ENCODE results near the gene PTPRF.

Gene PTPRF

DNA sequence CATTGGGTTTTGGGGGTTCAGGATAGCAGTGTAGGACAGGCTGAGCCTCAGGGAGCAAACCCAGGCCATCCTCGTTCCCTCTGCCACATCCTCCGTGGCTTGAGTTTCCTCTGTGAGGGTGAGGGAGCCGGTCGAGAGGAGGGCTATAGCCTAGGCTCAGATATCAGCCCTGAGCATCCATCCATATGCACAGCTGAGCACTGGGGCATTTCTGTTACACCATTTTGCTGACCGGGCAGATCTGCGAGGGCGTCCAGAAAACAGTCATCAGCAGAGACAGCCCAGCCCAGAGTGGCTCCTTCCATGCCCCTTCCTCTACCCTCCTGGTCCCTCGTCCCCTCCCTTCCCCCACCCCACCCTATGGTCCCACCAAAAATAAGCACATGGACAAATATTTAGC is 53.5 kb downstream of the PTPRF start:
- no peak for DNase-seq

DNA sequence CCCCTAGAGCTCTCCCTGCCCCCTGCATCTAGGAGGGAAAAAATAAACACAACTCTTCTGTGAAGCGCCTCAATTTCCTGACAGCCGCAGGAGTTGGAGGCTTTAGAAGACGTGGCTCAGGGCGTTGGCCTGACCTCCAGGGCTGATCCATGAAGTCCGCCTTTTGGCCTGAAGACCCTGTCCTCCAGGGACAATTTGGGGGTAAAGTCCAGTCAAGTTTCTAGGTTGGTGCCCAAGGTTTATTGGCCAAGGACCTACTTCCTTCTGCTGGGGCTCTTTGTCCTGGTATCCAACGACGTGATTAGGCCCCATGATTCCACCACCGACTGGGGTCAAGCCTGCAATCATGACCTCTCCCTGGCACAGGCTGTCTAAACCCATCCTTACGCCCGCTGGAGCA is 54.9 kb downstream of the PTPRF start:
- no peak for DNase-seq

DNA sequence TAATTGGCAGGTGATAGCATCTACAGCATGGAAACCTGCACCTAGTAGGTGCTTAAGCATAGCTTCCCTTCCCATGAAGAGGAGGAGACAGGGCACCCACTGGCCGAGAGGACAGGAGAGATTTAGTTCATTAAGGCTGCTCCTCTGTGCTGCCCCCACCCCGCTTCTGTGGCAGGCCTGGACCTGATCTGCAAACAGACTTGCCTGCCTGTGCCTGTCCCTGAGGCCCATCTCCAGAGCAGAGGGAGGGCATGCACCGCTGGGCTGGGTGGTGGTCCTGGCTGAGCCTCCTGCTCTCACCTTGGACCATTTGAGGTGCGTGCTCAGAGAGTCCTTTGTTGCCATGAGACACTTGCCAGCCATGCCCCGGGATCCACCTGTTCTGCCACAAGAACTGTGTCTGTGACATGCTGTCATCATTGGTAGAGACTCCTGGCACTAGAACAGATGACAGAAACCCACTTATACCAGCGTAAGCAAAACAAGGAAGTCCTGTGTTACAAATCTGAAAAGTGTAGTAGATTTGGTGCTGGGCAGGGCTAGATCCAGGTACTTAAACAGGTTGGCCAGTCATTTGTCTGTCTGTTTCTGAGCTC is 55.6 kb downstream of the PTPRF start:
- DNase-seq = no peak

DNA sequence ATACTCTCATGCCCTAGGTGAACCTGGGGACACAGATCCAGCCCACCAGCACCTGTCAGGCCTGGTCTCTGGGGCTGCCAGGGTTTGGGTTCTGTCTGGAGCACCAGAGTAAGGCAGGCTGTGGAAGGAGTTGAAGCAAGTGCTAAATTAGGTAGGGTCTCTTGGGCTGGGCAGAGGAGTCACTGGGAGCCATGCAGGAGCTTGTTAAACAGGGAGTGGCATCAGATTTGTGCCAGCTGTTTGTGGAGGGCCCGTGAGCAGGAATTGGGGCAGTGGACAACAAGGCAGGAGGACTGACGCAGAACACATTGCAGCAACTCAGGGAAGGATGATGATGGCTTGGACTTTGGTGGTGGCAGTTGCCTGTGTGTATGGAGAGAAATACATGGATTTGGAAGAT is 56.3 kb downstream of the PTPRF start:
- DNase-seq = no peak

DNA sequence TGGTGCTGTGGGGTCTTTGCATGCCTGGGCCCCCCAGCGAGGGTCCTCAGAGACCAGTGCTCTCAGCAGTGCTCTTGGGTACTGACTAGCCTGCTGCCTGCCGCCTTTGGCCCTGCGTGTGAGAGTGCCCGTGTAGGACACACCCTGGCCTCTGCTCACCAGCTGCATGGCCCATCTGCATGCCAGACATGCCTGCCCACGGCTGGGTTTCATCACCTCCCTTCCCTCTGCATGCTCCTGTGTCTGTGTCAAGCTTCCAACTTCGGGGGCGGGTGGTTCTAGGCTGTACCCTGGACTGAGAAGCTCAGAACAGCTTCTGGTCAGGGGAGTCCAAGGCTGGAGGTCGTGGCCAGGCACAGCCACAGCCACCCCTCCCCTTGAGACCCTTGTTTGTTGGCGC is 56.9 kb downstream of the PTPRF start:
- DNase-seq = no peak

DNA sequence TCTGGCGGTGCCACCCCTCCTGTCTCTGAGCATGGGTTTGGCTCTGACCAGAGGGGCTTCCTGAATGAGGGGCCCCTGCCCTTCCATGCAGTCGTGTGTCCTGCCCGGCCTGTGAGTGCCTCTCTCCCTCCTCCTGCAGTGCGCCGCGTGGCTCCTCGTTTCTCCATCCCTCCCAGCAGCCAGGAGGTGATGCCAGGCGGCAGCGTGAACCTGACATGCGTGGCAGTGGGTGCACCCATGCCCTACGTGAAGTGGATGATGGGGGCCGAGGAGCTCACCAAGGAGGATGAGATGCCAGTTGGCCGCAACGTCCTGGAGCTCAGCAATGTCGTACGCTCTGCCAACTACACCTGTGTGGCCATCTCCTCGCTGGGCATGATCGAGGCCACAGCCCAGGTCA is 57.9 kb downstream of the PTPRF start:
- DNase-seq = no peak

DNA sequence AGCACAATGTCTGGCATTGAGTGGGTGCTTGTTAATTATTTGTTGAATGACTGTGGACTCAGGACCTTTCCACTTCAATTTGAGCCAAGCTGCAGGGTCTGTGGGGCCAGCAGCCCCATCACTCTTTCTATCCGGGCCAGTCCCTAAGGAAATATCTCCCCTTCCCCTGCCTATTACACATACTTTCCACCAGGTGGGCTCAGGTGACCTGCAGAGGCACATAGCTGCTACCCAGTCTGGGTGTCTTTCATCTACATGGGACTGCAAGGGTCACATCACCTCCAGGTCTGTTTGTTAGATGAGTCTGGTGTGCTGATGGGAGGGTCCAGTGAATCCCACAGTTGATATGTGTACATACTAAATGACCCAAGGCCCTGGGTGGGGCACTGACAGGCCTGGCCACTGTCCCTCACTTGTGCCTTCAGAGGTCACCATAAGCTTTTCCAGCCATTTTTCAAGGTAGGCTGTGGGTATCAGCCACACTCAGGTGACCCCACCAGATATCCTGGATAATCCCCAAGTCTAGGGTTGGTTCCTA is 59.8 kb downstream of the PTPRF start:
- no peak for DNase-seq

DNA sequence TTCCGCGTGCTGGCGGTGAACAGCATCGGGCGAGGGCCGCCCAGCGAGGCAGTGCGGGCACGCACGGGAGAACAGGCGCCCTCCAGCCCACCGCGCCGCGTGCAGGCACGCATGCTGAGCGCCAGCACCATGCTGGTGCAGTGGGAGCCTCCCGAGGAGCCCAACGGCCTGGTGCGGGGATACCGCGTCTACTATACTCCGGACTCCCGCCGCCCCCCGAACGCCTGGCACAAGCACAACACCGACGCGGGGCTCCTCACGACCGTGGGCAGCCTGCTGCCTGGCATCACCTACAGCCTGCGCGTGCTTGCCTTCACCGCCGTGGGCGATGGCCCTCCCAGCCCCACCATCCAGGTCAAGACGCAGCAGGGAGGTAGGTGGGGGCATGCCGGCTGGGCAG is 60.5 kb downstream of the PTPRF start:
- DNase-seq = no peak

DNA sequence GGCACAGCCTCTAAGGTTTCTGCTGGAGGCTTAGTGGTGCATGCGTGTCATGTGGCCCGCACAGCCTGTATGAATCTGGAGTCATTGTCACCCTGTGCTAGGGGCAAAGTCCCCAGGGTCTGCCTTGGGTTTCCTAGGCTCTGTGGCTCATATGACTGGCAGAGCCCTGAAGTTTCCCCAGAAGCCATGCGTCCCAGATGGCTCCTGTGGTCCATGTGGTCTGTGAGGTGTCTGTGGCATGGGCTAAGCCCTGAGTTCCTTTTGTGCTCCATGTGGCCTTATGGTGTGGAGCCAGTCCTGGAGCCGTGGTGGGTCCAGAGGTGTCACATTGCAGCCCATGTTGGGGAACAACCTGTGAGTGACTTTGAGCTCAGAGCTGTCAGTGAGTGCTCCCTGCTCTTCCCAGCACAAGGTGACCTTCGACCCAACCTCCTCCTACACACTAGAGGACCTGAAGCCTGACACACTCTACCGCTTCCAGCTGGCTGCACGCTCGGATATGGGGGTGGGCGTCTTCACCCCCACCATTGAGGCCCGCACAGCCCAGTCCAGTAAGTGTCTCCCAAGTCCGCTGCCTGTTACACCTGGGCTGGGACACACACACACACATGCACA is 61.5 kb downstream of the PTPRF start:
- no peak for DNase-seq

DNA sequence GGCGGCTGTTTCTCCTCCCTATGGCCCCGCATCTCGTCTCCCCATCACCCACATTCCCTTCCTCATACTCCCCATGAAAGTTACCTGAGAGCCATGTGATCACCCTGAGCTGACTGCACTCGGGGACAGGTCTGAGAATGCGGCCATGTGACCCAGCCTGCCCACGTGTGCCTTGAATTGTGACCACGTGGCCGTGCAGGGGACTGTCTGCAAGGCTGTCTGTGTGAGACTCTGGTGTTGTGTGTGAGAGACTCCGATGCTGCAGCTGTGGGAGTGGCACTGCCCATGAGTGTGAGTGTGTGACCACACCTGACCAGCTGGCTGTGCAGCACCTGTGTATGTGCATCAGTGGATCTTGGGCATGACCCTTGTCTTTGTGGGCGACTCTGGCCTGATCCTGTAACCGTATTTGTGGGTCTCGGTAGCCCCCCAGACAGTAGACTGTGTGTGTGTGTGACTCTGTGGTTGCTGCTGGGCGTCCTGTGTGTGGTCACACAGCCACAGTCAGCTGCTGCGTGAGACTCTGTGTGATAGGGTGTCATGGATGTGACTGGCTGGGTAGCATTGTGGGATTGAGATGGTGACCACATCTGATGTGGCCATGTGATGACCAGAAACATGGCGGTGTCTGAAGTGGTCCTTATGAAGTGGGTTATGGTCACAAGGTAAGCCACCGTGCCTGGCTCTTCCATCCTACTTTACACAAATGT is 62.4 kb downstream of the PTPRF start:
- DNase-seq = no peak

DNA sequence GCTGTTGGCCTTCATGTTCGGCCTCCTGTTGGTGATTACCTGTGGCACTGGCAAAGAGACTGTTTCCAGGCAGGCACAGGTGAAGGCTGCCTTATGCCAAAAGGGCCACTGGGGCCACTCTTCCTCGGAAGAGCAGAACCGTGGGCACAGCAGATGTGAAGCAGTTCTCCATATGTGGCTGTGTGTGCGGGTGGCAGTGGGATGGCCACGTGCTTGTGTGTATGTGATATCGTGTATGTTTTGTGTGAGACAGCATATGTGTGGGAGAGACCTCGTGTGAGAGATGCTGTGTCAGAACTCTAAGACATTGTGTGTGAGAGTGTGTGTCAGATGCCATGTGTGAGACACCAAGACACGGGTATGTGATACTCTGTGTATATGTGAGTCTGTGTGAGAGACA is 65.9 kb downstream of the PTPRF start:
- no peak for DNase-seq

DNA sequence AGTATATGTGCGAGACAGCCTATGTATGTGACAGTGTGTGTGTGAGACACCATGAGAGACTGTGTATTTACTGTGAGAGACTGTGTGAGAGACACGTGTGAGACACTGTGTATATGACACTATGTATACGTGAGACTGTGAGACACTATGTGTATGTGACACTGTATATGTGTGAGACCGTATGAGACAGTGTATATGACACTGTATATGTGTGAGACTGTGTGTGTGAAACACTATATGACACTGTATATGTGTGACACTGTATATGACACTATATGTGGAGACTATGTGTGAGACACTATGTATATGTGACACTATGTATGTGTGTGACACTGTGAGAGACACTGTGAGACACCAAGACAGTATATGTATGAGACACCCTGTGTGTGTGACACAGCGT is 66.3 kb downstream of the PTPRF start:
- no peak for DNase-seq

DNA sequence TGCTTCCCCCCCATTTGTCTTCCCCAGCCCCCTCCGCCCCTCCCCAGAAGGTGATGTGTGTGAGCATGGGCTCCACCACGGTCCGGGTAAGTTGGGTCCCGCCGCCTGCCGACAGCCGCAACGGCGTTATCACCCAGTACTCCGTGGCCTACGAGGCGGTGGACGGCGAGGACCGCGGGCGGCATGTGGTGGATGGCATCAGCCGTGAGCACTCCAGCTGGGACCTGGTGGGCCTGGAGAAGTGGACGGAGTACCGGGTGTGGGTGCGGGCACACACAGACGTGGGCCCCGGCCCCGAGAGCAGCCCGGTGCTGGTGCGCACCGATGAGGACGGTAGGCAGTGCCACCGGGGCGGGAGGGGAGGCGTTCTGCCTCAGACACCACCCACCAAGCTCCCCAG is 67.0 kb downstream of the PTPRF start:
- no peak for DNase-seq

DNA sequence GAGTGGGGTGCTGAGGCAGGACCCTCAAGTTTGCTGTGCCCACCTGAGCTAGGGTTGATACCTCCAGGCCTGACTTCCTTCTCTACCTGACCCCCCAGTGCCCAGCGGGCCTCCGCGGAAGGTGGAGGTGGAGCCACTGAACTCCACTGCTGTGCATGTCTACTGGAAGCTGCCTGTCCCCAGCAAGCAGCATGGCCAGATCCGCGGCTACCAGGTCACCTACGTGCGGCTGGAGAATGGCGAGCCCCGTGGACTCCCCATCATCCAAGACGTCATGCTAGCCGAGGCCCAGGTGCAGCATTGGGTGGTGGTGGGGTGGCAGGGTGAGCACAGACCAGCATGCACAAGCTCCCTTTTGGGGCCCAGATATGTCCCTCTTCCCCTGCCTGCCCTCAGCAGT is 67.9 kb downstream of the PTPRF start:
- DNase-seq = no peak

DNA sequence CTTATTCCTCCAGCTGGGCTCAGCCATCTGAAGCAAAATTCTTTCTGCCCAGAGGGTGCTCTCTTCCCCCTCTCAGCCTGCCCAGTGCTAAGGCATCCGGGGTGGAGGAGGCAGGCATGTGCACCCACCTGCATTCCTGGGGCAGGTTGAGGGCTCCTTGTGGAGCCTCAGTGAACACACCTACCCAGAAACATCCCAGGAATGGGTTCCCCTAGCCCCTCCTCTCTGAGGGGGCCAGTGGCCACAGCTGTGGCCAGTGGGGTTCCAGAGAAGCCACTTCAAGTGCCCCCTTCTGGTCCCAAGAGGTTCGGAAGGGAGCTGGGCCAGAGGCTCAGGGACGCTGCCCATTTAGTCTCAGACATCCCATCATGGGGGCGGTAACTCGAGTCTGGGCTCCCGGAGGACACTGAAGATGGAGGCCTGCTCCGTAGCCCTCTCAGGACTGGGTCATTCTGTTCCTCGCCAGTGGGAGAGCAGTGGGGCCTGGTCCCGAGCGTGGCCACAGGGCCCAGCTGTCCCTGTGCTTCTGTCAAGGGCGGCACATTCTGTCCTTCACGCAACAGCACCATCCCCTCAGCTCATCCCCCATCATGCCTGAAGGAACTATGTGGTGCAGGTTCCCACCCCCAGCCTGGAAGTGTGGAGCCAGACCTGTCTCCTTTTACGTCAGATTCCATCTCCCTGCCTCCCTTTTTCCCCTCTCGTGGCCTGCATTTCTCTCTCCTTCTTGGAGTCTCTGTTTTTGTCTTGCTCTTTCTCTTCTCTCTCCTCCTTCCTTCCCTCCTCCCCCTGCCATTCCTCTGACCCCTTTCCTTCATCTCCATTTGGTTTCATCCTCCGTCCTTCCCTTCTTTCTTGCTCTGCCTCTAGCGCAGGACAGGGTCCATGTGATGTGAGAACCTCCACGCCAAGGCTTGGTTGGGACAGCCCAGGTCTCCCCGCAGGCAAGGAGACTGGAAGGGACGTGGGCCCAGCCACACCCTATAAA is 69.6 kb downstream of the PTPRF start:
- no peak for DNase-seq

DNA sequence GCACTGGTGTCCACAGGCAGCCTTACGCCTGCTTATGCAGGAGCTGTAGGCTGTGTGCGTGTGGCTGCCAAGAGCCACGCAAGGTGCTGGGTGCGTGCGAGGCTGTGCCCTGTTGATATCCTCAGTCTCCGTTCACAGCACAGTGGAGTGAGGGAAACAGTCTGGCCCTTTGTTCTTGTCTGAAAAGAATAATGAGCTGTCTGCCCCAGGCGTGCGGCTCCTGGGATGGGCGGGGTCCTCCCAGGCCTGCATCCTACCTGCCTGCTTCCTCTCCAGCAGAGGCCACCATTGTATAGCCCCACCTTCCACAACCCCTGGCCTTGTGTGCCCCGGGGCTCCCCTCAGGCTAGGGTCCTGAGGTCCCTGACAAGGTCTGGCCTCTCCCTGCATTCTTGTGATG is 72.3 kb downstream of the PTPRF start:
- no peak for DNase-seq

DNA sequence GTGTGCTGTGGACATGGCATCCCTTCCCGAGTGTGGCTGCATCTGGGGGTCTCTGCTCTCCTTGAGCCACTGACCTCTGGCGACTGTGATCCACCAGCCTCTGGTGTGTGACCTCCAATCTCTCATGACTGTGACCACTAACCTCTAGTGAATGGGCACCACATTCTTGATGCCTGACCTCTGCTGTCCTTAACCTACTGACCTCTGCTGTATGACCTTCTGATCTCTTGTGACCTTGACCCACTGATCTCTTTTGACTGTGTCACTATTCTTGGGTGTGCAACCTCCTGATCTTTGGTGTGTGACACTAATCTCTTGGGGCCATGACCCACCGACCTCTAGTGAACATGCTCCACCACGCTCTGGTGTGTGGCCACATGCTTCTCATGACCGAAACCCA is 73.5 kb downstream of the PTPRF start:
- no peak for DNase-seq

DNA sequence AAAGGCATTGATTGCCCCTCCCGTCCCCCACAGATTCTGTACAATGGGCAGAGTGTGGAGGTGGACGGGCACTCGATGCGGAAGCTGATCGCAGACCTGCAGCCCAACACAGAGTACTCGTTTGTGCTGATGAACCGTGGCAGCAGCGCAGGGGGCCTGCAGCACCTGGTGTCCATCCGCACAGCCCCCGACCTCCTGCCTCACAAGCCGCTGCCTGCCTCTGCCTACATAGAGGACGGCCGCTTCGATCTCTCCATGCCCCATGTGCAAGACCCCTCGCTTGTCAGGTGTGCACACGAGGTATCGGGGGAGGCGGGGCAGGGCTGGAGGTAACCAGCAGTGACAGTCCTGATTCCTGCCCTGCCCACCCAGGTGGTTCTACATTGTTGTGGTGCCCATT is 74.5 kb downstream of the PTPRF start:
- no peak for DNase-seq

DNA sequence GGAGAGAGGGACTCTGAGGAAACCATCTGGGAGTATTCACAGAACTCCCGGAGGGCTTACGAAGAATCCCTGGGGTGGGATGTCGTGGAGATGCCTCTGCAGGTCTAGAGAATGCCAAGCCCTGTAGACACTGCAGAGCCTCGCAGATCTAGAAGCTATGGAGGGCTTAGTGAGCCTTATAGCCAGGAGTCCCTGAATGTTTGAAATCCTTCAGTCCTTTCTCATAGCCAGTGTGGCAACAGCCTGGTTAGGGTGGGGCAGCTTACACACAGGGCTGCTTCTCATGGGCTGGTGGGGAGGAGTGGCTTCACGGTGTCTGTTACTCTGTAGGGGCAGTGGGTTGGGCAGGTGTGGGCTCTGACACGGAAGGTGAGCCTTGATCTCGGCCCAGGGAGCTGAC is 75.1 kb downstream of the PTPRF start:
- DNase-seq = no peak

DNA sequence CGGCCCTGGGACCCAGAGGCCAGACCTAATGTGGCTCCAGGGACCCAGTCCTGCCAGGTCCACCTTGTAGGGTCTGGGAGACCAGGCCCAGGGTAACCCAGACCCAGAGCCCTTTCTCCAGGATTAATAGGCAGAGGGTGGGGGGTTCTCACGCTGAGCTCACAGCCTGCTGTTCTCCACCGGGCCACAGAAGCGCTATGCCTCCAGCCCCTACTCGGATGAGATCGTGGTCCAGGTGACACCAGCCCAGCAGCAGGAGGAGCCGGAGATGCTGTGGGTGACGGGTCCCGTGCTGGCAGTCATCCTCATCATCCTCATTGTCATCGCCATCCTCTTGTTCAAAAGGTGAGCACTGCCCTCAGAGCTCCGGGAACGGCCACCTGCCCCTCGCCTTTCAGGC is 75.9 kb downstream of the PTPRF start:
- no peak for DNase-seq

DNA sequence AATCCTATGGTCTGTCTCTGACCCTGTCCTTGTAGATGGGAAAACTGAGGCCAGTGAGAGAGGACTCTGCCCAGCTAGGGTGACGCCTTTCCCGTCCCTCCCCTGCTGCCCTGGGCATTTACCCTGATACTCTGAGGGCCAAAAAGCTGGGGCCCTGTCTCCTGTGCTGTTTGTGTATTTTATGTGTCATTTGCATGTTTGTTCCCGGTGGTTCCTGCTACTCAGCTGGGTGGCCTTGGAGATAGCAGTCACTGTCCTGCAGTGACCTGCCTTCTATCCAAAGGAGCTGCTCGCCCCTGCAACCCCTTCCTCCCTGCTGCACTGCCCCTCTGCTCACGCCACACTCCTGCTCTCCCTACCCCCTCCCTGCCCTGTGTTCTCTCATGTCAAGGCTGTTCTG is 78.1 kb downstream of the PTPRF start:
- DNase-seq = no peak

DNA sequence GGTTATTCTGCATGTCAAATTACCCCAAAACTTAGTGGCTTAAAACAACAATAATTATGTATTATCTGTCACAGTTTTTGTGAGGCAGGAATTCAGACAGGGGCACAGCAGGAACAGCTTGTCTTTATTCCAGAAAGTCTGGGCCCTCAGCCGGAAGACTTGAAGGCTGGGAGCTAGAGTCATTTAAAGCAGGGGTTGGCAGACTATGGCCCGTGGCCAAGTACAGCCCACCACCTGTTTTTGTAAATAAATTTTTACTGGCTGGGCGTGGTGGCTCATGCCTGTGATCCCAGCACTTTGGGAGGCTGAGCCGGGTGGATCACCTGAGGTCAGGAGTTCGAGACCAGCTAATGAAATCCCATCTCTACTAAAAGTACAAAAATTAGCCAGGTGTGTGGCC is 79.7 kb downstream of the PTPRF start:
- no peak for DNase-seq

DNA sequence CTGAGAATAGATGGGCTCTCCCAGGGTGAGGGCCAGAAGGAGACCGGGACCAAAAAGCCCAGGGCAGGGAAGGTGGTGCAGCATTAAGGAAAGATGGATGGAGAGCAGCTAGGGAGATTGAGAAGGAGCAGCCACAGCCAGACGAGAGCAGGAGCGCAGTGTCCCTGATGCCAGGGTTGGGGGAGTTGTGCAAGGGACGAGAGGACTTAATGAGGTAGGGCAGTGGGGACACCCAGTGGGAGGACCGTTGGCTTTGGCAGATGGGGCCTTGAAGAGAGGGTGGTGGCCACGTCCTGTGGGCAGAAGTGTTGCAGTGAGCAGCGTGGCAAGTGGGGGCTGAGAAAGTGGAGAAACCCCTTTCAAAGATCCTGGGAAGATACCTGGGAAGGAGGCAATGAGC is 81.3 kb downstream of the PTPRF start:
- no peak for DNase-seq

Data from NCI-H2227 treated with DMSO at 0.1 percent for 48 hours (cell line).